GM19468 (cell line): Measurements from ENCODE around the gene EMILIN2.
"Not testable (repeated sequence)": the region's sequence is repeated elsewhere in the genome, so short reads cannot be mapped to it uniquely, and the experiment has no call there.

Source experiments
- ATAC-seq: cut with Tn5 transposase; IDR thresholded peaks from one replicate; pipeline ENCODE4 v1.9.1; 2021; ENCODE audit warnings: mild to moderate bottlenecking, moderate library complexity, moderate number of reproducible peaks; ENCODE audit not compliant: unreplicated experiment; ENCODE audit errors: extremely low read depth

EMILIN2 gene

DNA sequence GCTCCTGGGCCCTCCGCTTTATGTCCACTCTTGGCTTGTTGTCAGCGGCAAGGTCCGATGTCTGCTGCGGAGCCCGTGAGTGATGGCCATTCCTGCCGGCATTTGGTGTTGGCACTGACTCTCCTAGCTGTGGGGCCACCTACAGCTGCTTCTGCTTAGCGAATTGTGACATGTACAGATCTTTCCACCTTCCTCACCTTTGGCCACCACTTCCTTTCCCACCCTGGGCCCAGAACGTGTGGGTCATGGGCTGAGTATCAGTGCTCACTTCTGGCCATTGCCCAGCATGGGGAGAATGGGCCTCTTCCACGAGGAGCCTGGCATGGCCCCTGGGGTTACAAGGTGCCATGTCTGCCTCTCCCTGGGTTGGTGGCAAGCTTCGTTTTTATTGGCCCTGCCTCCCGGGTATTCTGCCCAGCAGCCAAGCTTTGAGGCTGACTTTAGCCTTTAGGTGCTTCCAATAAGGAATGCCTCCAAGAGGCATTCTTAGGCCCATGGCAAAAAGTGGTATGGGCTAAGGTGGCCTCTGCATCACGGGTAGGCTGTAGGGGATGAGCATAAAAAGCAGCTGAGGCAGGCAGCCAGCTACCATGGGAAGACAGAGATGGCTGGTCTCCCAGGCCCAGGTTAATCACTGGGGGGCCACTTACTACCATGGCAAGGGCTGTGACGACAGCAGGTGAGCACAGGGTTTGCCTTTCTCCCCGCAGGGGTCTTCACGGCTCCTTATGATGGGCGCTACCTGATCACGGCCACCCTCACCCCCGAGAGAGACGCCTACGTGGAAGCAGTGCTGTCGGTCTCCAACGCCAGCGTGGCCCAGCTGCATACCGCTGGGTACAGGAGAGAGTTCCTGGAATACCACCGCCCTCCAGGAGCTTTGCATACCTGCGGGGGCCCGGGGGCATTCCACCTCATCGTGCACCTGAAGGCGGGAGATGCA lies 65.8 kb downstream of the EMILIN2 start:
- ATAC-seq = no peak

DNA sequence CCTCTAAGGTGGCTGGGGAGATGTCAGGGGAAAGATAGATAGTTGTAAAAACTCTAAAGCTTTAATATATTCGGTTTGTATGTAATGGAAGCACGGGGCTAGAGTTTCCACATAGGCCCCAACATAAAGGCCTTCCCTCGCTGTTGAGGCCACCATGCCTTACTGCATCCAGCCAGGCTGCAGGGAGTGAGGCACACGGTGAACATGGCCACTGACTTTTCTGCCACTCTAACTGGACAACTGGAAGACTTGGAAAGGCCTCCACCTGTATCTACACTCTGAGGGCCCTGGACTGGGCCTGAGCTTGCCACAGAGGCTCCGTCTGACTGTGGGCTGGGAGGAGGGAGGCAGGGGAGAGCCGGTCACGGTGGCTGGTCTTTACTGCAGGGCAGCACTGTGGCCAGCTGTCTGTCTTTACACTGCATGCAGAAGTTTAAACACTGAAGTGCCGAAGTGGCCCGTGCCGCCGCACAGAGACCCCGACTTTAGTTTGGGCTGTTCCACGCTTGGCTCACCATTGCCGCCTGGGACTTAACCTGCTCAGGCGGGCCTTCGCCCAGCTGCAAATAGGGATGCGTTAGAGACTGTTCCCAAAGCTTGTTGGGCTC lies 66.7 kb downstream of the EMILIN2 start:
- ATAC-seq = no peak

DNA sequence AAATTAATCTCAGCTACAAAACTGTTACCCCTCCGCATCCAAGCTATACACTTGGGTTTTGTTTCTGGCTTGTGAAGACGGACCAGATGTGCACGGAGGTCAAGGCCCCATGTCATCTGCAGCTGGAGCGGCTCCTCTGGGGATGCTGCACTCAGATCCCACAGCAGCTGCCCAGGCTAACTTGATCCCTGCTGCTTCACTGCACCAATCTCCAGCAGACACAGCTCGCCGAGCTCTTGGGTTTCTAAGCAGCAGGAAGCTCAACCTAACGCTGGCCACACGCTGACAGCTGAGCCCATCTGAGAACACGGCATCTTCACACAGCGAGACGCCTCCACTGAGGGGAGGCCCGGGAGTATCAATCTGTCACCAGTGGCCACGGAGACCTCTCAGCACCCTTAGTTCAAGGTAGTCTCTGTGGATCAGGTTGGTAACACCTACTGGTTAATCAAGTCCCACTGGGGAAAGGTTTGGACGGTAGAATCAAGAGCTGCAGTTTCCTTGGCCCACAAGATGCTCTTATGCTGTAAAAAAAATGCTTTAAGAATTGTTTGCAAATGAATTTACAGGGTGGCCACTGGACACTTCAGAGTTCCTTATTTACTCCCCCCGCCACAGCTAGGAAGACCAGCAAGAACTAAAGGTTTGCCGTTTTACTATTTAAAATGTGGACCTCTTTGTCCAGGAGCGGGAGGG lies 67.5 kb downstream of the EMILIN2 start:
- ATAC-seq = no peak

DNA sequence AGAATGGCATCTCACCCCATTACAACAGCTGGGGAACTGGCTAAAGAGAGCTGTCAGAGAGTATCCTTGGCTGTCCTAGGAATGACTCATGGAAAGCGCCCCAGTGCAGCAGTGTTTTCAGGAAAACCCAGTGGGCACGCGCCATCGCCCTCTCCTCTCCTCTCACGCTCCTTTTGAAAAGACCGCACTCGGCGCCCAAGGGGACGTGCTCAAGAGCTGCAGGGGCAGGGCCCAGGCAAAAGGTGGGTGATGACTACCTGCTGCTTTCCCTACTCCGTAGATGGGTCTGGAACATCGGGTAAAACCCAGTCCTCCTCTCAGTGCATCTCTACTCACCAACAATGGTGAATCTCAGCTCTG lies 68.1 kb downstream of the EMILIN2 start:
- ATAC-seq = no peak

DNA sequence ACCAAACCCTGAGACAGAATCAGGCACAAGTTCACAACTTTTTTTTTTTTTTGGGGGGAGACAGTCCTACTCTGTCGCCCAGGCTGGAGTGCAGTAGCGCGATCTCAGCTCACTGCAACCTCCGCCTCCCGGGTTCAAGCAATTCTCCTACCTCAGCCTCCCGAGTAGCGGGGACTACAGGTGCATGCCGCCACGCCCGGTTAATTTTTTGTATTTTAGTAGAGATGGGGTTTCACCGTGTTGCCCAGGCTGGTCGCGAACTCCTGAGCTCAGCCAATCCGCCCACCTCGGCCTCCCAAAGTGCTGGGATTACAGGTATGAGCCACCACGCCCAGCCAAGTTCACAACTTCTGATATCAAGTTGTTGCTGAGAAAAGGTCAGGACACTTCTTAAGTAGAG lies 68.7 kb downstream of the EMILIN2 start:
- not testable (repeated sequence) for ATAC-seq

DNA sequence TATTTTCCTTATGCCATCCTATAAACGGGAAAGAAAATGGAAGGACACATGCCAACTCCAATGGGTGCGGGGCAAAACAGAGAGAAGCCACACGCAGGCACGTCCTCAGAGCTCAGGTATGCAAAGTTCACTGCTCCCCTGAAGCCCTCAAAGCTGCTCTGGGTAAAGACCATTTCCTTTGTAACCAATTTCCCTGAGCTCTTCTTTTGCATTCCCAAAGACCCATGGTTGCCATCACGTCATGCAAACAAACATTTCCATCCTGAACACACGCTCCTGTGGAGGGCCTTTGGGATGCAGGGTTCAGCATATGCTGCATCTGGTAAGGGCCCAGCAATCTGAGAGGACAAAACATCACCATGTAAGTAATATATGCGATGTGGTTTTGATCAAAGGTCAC lies 69.4 kb downstream of the EMILIN2 start:
- ATAC-seq = no peak

DNA sequence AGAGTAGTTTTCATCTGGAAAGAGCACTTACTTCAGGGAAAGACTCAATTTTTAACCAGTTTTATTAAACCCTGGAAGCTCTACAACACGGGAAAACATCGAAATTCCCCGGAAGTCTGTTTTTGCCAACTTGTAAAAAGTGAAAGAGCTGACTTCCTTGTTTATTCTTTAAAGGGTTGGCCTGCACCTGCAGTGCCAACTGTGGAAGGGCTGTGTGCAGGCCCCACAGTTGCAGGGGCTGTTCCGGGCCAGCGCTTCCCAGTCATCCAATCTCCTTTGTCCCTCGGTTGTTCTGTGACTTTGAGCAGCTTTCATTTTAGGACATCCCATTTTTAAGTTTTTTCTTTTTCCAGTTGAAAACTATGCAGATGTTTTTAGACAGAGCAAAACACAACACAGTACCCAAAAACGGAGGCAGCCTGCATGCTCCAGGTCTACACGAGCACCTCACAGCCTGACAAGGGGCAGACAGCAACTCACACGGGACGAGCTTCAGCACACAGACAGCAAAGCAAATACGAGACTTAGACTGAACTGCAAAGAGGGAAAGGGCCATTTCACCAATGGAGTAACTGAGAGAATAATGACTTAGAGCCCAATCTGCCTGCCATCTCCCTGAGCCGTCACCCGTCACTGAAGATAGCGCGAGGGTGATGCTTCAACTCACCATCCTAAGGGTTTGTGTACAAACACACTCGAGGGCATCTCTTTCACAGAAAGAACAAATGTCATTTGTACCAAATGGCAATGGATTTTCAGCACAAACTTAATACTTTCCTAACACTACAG lies 70.6 kb downstream of the EMILIN2 start:
- no peak for ATAC-seq

DNA sequence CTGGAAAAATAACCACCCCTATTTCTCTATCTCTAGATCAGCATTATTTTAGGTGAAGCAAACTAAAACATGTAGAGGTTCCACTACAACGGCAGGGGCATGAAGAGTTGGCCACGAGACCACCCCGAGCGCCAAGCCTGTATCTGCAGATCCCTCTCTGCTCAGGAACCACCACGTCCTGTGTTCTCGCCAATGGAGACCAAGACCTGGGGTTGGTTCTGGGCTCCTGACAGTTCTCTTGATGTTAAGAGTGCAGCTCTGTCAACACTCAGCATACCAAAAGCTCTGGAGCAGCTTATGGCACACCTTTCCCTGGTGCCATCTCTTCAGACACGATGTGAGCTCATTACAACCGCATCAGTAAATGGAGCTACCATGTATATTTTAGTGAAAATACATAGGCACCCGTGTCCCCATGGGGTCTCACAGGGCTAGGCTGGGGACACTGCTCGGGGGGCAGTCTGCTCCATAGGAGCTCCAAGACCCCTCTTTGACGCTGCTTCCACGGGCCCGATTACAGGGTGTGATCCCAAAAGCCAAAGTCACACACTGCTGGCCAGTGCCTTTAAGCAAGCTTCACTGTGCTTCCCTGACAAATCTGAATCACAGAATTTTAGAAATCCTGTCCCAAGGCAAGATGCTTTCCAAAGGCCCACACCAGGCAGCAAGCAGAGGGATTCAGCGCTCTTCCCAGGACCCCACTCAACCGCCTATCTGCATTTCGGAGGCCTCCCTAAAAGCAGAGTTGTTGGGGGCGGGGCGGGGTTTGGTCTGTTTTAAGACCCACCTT lies 72.2 kb downstream of the EMILIN2 start:
- no peak for ATAC-seq

DNA sequence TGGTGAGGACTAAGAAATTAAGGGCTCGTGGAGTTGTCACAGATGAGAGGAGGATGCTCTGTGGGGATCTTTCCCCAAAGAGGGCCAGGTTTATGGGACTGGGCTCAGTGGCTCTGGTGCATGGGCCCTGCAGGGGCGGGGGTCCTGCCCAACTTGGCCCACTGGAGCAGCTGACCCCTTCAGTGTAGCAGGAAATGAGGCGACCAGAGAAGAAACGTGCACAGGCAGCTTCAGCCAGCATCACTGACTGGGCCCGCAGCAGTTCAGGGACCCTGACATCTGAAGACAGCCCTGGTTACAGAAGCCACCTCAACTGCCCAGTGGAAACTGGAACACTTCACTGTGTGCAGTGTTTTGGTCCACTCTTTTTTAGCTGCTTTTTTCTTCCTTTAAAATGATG lies 72.8 kb downstream of the EMILIN2 start:
- ATAC-seq = no peak

DNA sequence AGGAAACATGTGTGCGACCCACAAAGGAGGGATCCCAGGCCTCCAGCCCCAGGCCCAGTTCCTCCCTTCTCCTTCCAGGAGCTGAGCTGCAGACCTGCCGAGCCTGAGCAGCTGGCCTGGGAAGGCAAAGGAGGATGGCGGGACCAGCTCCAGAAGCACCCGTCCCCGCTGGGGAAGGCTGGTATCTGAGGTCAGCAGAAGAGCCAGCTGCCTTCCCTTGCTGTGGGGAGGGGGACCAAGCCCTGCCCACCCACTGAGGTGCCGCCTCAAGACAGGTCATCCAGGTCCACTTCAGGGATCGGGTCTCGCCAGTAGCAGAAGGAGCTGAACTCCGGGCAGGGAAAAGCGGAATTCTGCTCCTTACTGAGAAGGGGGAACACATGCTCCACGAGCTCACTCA lies 73.2 kb downstream of the EMILIN2 start:
- ATAC-seq = no peak

DNA sequence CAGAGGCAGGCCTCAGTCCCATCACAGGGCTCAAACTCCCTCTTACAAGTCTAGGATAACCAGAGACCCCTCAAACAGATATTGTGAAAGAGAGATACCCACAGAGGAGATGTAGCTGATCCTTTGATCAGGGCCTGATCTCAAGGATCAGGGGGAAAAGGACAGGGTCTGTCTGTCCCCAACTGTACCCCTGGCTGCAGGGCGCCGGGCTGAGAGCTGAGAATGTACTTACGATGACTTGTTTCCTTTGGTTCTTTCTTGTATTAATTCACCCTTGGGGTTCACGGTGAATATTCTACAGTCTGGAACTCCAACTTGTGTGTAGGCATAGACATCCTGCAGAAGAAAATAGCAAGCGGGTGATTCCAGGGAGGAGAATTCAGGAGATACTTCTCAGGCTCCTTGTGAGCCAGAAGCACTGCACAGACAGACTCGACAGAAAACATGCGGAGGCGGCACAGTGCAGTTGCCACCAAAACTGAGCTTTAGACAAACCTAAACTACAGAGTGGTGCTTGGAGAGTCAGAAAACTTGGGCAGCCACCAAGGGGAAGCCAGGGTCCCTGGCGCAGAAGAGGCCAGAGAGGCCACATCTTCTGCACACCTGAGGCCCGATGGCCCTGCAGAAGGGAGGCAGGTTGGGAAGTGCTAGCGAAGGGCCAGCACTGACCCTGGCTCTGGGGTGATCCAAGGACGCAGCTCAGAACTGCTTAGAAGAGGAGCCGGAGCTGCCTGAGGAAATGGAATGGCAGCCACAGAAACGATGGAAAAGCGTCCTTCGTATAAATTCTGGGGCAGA lies 73.9 kb downstream of the EMILIN2 start:
- ATAC-seq = no peak

DNA sequence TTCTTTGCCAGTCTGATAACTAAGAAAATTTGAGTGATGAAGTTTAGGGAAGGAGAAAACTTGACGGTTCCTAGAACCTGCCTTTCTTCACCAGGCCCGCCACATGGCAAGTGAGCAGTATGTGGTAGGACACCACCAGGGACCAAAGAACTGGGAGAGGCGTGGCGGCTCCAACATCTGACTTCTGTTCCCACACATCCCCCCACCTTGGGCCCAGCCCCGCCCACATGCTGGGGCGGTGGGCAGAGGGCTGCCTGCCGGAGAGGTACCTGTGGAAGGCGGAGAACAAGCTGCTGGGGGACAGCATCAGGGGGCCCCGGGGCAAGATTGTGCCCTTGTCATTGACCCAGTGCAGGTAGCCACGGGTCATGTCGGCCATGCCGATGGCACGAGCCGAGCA lies 75.0 kb downstream of the EMILIN2 start:
- ATAC-seq = no peak

DNA sequence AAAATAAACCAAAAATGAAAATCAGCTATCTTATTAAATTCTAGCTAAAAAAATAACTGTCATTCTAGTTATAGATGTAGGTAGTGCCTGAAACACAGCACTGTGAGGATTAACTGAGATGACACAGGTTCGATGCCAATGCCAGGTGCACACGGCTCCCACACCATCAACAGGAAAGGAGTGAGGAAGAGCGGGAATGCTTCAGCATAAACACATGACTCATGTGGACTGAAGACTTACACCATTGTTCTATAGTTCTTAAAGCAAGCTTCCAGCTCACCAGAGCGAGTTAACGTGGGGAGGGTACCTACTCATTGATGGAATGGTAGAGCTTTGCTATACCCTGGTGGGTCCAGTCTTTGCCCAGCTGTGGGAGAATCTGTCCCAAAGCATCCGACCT lies 76.7 kb downstream of the EMILIN2 start:
- no peak for ATAC-seq

DNA sequence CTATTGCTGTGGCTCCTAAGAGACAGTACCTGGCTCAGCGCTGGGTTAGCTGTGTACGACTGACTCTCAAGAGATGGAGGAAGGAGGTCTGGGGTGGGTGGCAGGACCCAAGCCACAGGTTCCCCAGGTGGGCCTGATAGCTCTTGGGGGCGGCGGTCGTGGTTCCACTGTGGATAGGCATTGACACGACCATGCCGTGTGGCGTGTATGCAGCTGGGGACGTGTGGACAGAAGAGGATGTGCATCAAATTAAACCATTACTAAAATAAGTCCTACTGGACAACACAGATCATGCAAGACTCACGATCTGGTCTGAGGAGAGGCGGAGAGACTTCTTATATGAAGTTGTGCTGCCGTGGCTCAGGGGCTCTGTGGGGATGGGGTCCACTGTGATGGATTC lies 78.1 kb downstream of the EMILIN2 start:
- ATAC-seq = no peak

DNA sequence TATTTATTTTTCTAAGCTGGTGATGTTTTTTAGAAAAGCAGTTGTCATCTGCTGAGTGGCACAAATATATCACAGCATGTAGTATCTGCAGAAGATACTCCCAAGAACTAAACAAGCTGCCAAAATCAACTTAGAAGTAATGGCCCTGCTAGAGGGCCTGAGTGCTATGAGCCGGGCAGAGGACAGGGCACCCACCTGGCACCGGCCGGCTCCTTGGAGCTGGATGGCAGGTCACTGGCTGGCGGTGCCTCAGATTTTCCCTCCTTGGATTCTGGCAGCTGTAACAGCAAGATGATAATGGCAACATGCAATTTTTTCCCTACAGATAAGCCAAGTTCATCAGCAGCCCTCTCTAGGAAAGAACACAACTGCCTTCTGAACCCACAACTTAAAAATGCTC lies 79.7 kb downstream of the EMILIN2 start:
- ATAC-seq = no peak

DNA sequence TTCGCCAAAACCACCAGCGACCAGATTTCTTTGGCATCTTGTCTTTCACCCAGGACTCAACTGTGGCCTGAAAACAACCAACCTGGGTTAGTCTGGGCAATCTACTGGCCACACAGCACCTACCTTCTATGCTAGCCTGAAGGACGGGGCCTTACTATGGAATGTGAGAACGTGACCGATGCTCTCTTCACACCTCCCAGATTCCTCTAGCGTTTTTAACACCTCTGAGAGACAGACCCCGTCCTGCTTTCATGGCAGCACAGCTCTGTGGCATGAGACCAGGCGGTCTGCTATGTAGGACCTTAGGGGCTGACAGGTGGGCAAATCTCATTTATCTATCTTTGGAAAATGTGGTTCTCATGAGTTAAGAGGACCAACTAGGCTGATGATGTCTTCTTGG lies 80.9 kb downstream of the EMILIN2 start:
- ATAC-seq = no peak

DNA sequence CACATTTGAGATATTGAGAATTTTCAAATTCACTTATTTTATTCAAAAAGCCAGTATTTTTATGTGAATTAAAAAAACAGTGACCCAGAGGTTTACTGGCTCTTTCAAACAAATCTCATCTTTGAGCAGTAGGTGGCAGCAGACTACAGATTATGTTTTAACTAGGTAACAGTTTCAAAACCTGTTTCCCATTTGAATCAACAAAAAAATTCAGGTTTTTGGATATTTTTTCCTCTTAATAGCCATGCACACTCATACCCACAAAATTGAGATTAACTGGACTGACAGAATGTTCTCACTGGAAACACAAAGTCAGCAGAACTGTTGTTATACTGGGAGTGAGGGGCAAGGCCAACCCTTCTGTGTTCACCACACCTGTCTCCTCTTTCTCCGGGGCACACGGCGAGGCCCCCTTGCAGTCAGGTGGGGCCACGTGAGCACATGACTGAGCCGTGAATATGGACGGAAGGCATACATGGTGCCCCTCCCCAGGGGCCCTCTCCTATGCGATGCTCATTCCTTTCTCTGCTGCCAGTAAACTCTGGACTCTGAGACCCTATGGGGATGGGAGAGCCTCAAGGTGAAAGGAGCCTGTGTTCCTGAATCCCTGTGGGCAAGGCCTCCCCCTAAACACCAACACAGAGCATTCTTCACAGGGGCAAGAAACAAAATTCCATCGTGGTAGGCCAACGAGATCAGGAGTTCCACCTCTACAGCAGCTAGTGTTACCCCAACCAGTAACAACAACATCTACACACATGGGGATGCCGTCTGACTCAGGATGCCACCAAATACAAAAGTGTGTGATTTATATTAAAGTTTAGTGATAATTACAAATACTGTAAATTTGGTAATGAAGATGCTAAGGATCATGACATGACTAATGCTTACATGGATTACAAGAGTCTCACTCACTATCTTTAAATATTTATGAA lies 85.7 kb downstream of the EMILIN2 start:
- ATAC-seq = no peak

DNA sequence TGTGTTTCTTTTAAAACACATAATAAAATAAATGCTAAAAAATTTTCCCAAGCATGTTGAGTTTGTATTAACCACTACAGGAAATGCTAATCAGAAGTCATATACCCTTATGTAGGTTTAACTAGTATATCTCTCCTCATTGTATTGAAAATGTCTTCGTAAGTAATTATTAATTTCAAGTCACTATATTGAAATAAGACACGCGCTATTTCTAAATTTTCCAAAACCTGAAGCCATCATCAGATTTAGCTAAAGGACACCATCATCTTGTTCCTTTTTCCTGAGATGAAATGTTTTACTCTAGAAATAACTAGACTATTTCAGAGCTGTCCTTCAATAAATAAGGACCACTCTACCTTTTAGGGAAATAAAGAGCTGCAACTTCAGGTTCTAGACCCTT lies 87.2 kb downstream of the EMILIN2 start:
- ATAC-seq = no peak
